GM19468 (cell line): Measurements from ENCODE around the gene CPA2.
"Not testable (repeated sequence)": the region's sequence is repeated elsewhere in the genome, so short reads cannot be mapped to it uniquely, and the experiment has no call there.

ENCODE experiments used
- ATAC-seq: cut with Tn5 transposase; IDR thresholded peaks from one replicate; pipeline ENCODE4 v1.9.1; 2021; ENCODE audit warnings: mild to moderate bottlenecking, moderate library complexity, moderate number of reproducible peaks; ENCODE audit not compliant: unreplicated experiment; ENCODE audit errors: extremely low read depth

Gene CPA2

DNA sequence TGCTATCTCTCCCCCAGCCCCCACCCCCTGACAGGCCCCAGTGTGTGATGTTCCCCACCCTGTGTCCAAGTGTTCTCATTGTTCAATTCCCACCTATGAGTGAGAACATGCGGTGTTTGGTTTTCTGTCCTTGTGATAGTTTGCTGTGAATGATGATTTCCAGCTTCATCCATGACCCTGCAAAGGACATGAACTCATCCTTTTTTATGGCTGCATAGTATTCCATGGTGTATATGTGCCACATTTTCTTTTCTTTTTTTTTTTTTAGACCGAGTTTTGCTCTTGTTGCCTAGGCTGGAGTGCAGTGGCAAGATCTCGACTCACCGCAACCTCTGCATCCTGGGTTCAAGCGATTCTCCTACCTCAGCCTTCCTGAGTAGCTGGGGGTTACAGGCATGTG is 17.8 kb upstream of the CPA2 start:
- ATAC-seq: not testable (repeated sequence)

DNA sequence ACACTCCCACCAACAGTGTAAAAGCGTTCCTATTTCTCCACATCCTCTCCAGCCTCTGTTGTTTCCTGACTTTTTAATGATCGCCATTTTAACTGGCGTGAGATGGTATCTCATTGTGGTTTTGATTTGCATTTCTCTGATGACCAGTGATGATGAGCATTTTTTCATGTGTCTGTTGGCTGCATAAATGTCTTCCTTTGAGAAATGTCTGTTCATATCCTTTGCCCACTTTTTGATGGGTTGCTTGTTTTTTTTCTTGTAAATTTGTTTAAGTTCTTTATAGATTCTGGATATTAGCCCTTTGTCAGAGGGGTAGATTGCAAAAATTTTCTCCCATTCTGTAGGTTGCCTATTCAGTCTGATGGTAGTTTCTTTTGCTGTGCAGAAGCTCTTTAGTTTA is 17.0 kb upstream of the CPA2 start:
- ATAC-seq: not testable (repeated sequence)

DNA sequence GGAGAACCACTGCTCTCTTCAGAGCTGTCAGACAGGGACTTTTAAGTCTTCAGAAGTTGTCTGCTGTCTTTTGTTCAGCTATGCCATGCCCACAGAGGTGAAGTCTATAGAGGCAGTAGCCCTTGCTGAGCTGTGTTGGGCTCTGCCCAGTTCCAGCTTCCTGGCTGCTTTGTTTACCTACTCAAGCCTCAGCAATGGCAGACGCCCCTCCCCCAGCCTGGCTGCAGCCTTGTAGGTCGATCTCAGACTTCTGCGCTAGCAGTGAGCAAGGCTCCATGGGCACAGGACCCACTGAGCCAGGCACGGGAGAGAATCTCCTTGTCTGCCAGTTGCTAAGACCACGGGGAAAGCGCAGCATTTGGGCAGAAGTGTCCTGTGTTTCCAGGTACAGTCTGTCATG is 12.1 kb upstream of the CPA2 start:
- ATAC-seq: no peak

DNA sequence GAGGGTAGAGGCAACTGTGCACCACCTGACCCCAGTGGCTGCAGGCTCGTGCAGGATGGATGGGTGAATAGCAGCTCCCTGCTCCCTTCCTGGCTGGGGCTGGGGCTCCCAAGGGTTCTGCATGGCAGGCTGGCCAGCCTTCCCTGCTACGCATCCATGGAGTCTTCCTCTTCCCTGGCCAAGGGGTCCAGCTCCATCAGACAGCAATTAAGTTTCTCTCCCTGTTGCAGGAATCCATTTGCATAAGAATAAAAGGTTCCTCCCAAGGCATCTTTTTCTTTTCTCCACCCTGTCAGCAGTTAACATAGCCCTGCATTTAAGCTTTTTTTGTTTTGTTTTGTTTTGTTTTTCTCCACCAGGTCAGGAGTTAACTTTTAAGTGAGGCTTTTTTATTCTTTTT is 10.0 kb upstream of the CPA2 start:
- ATAC-seq: no peak

DNA sequence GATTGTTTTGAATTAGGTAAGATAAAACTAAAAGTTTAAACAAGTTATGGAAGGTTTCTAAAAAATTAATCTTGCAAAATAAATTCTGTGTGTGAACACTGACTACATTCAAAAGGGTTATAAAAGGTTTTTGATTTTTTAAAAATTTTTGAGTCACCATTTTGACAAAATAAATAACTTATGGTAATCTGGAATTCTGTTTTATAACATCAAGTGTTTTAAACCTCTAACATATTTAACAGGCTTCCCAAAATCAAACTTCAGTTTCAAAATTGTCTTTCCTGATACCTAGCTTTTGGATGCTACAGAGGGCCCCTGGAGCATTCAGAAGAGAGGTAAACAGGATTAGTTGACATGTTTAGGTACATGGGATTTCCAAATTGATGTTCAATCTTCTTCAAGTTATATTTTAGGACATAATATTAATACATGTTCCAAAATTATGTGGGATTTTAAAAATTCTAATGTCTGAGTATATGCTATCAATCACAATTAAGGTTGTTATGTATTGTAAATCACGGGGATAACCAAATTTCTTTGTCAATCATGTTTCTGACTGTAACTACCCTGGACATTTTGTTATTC is 8.1 kb upstream of the CPA2 start:
- ATAC-seq: no peak

DNA sequence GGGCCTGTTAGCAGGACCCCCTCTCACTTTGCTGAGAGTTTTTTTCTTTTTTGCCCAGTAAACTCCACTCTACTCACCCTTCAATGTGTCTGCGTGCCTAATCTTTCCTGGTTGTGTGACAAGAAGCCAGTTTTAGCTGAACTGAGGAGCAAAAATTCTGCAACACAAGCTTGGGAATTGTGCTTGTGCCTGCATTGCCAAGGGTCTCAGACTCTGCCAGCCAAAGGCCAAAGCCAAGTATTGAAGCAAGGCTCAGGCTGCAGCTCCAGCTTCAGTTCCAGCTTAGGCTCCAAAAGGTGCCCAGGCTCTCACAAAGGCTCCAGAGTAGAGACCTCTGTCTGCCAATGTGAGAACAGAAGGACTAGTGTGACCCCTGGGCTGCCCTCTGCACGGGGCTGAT is 4.2 kb upstream of the CPA2 start:
- ATAC-seq: no peak

DNA sequence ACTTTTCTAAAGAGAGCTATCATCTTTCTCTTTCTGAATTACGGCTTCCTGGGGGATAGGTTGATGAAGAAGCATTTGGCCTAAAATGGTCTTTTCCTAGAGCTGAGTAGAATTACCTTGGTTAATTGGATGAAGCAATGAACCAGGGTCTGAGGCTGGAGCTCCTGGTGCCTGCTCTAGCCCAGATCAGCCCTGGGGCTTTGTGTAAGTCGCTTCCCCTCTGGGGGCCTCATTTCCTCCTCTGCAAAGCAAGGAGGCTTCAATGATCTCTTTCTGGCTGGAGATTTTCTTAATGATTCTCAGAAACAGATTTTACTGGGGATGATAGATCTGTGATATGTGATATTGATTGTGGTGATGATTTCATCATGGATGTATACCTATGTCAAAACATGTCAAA is 3.5 kb upstream of the CPA2 start:
- ATAC-seq: no peak

DNA sequence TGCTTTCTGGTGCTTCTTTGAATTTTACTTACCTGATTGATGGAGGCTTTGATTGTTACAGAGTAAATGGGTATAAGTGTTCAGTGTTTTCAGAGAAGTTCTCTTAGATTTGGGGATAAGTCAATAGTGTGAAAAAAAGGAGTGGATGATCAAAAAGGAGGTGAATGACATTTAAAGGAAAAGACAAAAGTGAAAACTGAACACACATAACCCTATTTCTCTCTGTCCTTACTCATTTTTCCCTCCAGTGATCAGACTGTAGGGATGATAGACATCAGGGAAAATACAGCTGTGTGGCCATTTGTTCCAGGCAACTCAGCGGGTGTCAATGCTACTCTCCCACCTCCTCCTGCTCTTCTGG is 278 bp downstream of the CPA2 start:
- ATAC-seq: no peak

DNA sequence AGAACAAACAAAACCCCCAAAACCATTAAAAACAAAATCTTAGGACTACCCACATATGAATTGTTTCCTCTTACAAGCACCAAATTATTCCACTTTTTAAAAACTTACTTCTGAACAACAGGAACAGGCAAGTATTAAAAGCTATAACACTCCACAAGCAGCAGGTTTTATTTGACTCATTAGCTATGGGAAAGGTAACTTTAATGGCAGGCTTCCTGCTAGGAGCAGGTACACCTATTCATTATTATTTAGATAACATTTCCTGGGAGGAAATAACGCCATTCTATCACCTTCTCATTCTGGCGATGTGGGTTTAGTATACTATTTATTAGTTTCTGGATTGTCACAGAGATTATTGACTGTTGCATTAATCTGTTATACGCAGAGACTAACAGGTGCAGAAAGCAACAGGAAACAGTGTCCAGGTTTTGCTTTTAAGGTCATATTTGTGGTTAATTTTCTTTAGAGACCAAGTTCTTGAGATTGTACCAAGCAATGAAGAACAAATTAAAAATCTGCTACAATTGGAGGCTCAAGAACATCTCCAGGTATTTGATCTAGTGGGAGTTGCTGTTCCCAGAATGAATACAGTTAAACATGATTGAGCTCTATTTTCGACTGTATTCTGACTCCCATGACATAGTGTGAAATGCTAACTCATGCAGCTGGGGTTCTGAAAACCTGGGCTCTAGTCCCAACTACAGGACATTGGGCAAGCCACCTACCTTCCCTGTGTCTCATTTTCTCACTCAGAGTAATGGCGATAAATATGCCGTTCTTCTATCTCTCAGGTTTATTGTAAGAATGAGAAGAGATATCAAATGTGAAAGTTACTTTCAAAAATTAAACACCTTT is 2.0 kb downstream of the CPA2 start:
- no peak for ATAC-seq

DNA sequence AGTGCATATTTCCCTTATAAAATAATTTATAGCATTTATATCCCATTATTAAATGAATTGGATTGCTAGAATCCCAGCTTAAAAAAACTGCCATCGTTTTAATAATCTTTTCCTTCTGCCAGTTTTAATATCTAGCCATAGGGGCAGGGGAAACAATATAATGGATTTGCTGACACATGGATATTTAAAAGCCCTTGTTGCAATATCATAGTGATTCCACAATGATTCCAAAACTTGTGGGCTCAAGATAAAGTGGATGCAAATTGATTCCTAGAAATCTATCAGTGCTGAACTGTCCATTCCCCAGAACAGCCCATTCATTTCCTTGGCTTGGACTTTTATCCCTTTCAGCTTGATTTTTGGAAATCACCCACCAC is 2.6 kb downstream of the CPA2 start:
- no peak for ATAC-seq

DNA sequence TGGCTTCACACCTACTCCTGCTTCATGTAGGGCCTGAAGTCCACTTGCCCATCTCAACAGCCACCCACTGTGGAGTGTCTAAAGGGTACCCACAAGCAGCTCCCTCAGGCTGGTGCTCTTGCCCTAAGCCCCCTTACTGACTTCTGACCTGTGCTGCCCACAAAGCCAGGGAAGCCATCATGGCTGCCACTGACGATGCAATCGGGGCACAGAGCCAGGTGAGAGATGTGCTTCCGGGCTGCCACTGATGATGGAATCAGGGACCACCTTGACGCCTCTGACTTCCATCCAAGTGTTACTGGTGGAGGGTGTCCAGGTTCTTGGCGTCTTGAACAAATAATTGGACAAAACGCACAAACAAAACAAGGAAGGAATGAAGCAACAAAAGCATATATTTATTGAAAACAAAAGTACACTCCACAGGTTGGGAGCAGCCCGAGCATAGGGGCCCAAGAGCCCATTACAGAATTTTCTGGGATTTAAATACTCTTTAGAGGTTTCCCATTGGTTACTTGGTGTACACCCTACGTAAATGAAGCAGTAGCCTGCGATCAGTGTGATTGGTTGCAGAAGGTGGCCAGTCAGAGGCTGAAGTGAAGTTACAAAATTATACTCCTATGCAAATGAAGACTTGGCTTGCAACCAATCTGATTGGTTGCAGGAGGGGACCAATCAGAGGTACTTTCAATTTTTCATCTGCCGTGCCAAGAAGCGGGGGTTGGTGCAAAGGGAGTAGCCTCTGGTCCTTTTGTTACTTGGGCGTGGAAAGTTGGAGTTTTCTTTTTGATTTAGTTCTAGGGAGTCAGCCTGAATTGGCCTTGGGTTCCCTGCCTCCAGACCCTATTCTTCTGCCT is 4.5 kb downstream of the CPA2 start:
- no peak for ATAC-seq

DNA sequence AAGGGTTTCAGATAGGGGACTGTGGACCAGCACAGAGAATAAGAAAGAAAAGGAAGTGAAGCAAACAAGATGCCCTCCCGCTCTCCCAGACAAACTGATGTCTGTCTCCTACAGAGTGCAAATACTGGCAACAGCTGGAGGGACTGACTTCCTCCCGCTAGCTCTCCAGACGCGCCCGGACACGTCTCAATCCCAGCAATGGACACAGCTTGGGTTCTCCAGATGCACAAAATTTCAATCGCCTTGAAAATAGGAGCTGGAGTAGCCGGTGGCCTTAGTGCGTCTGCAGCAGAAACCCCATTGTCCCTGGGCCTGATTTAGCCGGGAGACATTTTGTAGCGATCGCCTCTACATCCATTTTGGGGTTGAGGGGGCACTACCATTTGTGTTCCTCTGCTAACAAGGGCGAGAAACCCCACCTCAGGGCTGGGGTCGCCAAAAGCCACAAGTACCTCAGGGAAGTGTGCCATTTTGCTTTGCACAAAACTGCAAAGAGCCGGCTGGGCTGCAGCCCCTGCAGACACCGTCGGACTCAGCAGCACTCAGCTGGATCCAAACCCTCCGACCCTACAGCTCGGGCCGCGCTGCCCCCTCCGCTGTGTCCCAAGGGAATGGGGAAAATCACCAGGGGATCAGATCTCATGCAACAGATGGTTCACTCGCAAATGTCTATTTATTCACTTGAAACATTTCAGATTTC is 5.9 kb downstream of the CPA2 start:
- ATAC-seq: no peak

DNA sequence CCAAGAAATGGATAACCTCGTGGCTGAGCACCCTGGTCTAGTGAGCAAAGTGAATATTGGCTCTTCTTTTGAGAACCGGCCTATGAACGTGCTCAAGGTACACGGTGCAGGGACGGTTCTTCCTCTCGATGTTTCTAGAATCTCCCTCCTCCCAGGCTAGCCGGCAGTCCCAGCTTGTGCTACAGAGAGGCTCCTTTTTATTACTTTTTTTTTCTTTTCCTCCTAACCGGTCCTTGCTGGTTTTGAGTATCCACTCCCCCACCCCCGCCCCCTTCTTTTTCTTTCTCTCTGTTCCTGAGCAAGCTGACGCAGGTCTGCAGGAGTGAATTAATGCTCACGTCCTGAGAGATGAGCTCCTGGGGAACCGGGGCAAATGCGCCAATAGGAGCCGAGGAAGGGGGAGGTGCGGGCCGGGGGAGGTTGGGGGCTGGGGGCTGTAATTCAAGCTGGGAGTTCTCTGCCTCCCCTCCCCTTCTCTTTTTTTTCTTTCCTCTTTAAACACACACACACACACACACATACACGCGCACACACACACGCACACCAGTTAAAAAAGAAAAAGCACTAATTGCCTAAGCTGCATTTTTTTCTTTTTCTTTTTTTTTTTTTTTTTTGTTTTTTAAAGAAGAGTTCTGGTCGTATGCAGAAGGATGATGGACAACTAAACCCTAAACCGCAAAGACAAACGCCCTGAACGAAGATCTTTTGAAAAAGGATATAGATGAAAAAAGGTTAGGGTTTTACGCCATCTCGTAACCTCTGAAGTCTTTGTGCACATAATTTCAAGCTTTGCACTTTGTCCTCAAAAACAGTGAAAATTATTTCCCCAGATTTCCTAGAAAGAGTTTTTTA is 6.6 kb downstream of the CPA2 start:
- no peak for ATAC-seq

DNA sequence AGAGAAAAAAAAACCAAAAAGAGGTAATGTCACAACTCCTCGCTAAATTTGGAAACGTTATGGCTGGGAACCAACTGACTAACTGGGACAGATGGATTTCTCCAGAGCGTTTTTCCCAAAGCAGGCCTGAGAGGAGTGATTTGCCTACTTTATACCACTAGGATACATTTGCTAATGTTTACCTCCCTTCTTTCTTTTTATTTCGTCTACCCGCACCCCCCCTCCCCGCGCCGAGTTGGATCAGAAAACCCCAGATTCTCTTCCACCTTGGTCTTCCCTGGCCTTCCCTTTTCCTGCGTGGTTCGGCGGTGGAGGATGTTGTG is 7.2 kb downstream of the CPA2 start:
- no peak for ATAC-seq

DNA sequence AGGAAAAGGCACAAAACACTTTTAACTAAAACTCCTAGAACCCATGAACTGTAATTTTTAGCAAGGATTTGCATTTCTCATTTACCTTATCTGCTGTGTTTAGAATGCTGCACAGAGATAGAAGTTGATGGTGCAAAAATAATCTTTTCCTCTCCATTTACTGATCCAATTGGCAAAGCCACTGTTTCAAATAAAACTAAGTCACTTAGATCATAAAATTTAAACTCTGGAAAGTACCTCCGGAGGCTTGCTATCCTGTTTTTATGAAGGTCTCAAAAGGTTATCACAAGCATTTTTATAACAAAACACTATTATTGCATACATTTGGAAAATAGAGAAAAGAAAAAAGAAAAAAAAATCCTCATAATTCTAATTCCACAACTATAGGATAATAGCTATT is 7.6 kb downstream of the CPA2 start:
- no peak for ATAC-seq

DNA sequence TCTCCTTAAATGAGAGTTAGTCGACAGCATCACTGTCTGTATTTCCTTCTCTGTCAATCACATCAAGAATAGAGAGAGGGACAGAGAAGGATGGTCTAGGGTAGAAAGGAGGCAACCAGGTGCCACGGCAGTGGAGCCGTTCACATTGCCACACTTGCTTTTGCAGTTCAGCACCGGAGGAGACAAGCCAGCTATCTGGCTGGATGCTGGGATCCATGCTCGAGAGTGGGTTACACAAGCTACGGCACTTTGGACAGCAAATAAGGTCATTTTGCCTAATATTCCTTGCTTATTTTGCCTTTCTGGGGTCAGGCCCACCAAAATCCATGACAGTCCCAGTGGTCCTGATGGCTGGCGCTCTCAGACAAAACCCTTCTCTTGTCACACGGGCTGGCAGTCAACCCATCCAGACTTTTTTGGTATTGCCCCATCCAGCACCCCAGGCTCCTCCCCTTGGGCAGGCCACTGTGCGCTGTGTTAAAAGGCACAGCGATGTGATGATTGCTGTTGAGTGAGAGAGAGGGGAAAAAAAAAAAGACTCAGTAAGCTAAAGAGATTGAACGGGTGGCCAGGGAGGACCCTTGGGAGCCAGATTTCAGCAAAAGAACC is 8.4 kb downstream of the CPA2 start:
- ATAC-seq: no peak

DNA sequence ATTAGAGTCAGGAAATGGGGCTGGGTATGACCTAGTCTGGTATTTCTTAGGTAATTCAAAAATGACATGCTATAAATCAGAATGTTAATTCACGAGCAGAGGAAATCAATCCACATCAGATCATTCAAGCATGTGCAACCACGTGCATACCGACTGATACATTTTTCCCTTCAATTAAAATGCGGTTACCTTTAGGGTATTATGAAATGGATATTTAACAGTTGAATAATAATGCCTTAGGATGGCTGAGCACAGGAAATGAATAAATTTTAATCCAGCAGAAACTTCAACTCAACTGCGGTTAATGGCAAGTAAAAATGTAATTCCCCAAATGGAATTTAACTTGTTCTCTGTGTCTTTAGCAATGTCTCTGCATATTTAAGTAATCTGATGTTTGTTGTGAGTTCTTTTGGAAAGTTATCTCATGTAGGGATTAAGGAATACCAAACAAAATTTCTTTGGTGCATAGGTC is 9.2 kb downstream of the CPA2 start:
- ATAC-seq: no peak

DNA sequence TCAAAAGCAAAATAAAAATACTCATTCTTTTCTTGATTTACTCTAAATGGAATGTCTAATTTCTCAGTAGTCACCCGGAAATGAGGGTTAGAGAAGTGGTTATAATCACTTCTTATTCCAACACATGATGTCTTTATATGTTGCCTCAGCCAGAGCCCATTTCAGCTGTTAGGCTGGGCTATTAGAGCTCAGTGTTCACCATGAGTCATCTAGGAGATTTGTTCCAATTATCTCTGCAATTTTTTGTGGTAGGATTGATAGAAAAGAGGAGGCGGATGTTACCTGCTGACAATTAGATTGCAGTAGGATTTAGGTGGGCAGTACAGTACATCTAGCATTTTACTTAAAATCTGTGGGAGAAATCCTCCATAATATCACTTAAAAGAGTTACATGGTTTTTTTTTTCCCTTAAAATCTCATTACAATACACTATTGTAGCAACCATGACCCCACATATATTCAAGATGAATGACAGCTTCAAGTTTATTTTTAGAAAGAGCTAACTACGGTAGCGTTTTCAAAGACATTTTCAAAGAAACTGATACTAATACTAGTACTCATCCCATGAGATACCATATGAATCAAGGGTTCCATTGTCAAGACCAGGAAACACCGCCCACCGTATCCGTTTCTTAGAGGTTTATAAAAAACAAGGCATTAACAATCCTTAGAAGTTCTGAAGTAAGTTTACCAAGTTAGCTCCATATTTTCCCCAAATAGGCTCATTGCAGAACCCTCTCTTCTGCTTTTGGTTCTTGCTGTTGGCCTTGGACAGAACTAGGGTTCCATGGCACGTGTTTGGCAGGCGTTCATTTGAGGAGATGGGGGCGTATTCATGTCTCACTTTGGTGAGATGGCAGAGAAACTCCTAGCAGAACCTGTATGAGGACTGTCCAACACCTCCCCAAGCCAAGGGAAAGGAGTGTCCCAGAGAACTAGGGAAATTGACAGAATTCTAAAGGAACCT is 10.4 kb downstream of the CPA2 start:
- ATAC-seq: no peak
